Measurements from ENCODE around the gene SERTAD3. TPM values are rescaled to one million over a fixed set of nuclear protein-coding genes. Genes with fewer than 3 reads are reported as not detected.

The SERTAD3 gene
- total and polyA plus RNA-seq, 2 of the 8 experiments (the other 6 are each of a cell fraction or from before 2014, with no cell fraction given), result 15.1 to 32.1 TPM

DNA sequence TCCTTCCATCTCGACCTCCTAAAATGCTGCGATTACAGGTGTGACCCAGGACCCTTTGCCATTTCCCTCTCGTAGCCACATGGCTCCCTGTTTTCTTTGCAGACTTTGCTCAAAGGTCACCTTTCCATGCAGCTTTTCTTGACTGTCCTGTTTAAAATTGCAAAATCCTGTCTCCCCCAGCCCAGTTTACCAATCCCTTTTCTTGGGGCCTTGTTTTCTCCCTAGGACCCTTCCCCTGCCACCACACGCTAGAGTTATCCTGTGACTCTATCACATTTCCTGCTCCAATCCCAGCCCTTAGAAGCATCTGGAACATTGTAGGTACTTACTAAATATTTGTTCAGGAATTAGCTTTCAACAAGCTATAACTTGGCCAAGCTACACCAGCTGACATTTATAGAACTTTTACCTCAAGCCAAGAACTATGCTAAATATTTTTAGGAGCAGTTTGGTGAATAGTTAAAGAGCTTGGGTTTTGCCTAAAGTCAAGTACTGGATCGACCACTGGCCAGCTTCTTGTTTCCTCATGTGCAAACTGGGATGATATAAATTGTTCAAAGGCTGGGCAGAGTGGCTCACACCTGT is 9.1 kb upstream of the SERTAD3 start (continued):
- TF ChIP-seq, protein P1, sequence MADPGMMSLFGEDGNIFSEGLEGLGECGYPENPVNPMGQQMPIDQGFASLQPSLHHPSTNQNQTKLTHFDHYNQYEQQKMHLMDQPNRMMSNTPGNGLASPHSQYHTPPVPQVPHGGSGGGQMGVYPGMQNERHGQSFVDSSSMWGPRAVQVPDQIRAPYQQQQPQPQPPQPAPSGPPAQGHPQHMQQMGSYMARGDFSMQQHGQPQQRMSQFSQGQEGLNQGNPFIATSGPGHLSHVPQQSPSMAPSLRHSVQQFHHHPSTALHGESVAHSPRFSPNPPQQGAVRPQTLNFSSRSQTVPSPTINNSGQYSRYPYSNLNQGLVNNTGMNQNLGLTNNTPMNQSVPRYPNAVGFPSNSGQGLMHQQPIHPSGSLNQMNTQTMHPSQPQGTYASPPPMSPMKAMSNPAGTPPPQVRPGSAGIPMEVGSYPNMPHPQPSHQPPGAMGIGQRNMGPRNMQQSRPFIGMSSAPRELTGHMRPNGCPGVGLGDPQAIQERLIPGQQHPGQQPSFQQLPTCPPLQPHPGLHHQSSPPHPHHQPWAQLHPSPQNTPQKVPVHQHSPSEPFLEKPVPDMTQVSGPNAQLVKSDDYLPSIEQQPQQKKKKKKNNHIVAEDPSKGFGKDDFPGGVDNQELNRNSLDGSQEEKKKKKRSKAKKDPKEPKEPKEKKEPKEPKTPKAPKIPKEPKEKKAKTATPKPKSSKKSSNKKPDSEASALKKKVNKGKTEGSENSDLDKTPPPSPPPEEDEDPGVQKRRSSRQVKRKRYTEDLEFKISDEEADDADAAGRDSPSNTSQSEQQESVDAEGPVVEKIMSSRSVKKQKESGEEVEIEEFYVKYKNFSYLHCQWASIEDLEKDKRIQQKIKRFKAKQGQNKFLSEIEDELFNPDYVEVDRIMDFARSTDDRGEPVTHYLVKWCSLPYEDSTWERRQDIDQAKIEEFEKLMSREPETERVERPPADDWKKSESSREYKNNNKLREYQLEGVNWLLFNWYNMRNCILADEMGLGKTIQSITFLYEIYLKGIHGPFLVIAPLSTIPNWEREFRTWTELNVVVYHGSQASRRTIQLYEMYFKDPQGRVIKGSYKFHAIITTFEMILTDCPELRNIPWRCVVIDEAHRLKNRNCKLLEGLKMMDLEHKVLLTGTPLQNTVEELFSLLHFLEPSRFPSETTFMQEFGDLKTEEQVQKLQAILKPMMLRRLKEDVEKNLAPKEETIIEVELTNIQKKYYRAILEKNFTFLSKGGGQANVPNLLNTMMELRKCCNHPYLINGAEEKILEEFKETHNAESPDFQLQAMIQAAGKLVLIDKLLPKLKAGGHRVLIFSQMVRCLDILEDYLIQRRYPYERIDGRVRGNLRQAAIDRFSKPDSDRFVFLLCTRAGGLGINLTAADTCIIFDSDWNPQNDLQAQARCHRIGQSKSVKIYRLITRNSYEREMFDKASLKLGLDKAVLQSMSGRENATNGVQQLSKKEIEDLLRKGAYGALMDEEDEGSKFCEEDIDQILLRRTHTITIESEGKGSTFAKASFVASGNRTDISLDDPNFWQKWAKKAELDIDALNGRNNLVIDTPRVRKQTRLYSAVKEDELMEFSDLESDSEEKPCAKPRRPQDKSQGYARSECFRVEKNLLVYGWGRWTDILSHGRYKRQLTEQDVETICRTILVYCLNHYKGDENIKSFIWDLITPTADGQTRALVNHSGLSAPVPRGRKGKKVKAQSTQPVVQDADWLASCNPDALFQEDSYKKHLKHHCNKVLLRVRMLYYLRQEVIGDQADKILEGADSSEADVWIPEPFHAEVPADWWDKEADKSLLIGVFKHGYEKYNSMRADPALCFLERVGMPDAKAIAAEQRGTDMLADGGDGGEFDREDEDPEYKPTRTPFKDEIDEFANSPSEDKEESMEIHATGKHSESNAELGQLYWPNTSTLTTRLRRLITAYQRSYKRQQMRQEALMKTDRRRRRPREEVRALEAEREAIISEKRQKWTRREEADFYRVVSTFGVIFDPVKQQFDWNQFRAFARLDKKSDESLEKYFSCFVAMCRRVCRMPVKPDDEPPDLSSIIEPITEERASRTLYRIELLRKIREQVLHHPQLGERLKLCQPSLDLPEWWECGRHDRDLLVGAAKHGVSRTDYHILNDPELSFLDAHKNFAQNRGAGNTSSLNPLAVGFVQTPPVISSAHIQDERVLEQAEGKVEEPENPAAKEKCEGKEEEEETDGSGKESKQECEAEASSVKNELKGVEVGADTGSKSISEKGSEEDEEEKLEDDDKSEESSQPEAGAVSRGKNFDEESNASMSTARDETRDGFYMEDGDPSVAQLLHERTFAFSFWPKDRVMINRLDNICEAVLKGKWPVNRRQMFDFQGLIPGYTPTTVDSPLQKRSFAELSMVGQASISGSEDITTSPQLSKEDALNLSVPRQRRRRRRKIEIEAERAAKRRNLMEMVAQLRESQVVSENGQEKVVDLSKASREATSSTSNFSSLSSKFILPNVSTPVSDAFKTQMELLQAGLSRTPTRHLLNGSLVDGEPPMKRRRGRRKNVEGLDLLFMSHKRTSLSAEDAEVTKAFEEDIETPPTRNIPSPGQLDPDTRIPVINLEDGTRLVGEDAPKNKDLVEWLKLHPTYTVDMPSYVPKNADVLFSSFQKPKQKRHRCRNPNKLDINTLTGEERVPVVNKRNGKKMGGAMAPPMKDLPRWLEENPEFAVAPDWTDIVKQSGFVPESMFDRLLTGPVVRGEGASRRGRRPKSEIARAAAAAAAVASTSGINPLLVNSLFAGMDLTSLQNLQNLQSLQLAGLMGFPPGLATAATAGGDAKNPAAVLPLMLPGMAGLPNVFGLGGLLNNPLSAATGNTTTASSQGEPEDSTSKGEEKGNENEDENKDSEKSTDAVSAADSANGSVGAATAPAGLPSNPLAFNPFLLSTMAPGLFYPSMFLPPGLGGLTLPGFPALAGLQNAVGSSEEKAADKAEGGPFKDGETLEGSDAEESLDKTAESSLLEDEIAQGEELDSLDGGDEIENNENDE (IDR thresholded peaks at IDR 0.05; ENCODE audit: insufficient replicate concordance, low read length), result no peak
- TF ChIP-seq SRF (IDR thresholded peaks at IDR 0.05; ENCODE audit: low read depth, low read length) (no peak), CHD1 (IDR thresholded peaks at IDR 0.05; ENCODE audit: low read depth, low read length) (no peak), KDM1A (IDR thresholded peaks at IDR 0.05; ENCODE audit: borderline replicate concordance, low read length) (no peak), EP300 (IDR thresholded peaks at IDR 0.05; ENCODE audit: borderline replicate concordance in 1 of 2, low read depth in 2 of 2, low read length in 2 of 2) (no peak), TBP (IDR thresholded peaks at IDR 0.05; ENCODE audit: low read depth, low read length) (no peak), CTBP2 (IDR thresholded peaks at IDR 0.05; ENCODE audit: borderline replicate concordance, insufficient read depth, insufficient read length, low read length) (no peak), BACH1 (IDR thresholded peaks at IDR 0.05; ENCODE audit: low read length) (no peak), MAFK (IDR thresholded peaks at IDR 0.05; ENCODE audit: low read depth, low read length) (no peak)
- TF ChIP-seq, protein P2, sequence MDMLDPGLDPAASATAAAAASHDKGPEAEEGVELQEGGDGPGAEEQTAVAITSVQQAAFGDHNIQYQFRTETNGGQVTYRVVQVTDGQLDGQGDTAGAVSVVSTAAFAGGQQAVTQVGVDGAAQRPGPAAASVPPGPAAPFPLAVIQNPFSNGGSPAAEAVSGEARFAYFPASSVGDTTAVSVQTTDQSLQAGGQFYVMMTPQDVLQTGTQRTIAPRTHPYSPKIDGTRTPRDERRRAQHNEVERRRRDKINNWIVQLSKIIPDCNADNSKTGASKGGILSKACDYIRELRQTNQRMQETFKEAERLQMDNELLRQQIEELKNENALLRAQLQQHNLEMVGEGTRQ (IDR thresholded peaks at IDR 0.05; ENCODE audit: low read length), result no peak
